OCI-M2 (cell line): Measurements from ENCODE around the gene SOX3.

Experiments
- DNase-seq: peaks from one replicate; lab custom pipeline; 2025; ENCODE audit not compliant: unreplicated experiment; lab: John Stamatoyannopoulos, UW

SOX3 gene

GRCh38 chrX:140500441-140500840 lies 4.4 kb downstream of the SOX3 start:
- DNase-seq: no peak

- no peak for DNase-seq
These were observed 9.1 kb downstream of the SOX3 start for GRCh38 chrX:140495739-140496138.

- no peak for DNase-seq
These were observed 12.5 kb downstream of the SOX3 start for GRCh38 chrX:140492066-140492994.

- no peak for DNase-seq
These were observed 24.1 kb downstream of the SOX3 start for GRCh38 chrX:140480765-140481164.

- DNase-seq: no peak
These were observed 26.9 kb downstream of the SOX3 start for GRCh38 chrX:140477987-140478386.

GRCh38 chrX:140475025-140475424 lies 29.8 kb downstream of the SOX3 start:
- DNase-seq: no peak

GRCh38 chrX:140467211-140467610 lies 37.7 kb downstream of the SOX3 start:
- DNase-seq: no peak
